OCI-LY1 (cell line): ENCODE results near the gene FAM222B.

ENCODE experiments used
- H2AFZ ChIP-seq: fragments of 200-600 bp; sonication (generic), shearing (Covaris generic); 2 replicates; pipeline ENCODE4 v1.6.0; 2014; ENCODE audit warnings: antibody characterized with exemption, mild to moderate bottlenecking, low read length
- H3F3A ChIP-seq: fragments of 200-600 bp; sonication (generic), shearing (Covaris generic); 2 replicates; pipeline ENCODE4 v1.6.0; 2014; ENCODE audit warnings: mild to moderate bottlenecking, antibody characterized with exemption, low read length, moderate library complexity; ENCODE audit not compliant: insufficient read depth
- H3K27ac ChIP-seq: fragments of 200-600 bp; sonication (generic); 2 replicates; pipeline ENCODE4 v1.5.1; 2014; ENCODE audit warnings: low read length, mixed run types, mild to moderate bottlenecking, low read depth; ENCODE audit not compliant: poor library complexity, severe bottlenecking
- H3K27me3 ChIP-seq: fragments of 200-600 bp; sonication (generic); 2 replicates; pipeline ENCODE4 v1.6.0; 2014; ENCODE audit warnings: antibody characterized with exemption, mild to moderate bottlenecking, low read length, moderate library complexity; ENCODE audit not compliant: insufficient read depth
- H3K36me3 ChIP-seq: fragments of 200-600 bp; sonication (generic); 2 replicates; pipeline ENCODE4 v1.6.1; 2014; ENCODE audit warnings: mild to moderate bottlenecking, antibody characterized with exemption, low read length, moderate library complexity, mixed read lengths; ENCODE audit not compliant: insufficient read depth
- H3K4me1 ChIP-seq: fragments of 200-600 bp; sonication (generic); 2 replicates; pipeline ENCODE4 v1.5.1; 2014; ENCODE audit warnings: mild to moderate bottlenecking, low read length, moderate library complexity; ENCODE audit not compliant: insufficient read depth, severe bottlenecking
- H3K4me2 ChIP-seq: fragments of 200-600 bp; sonication (generic), shearing (Covaris generic); 2 replicates; pipeline ENCODE4 v1.6.1; 2014; ENCODE audit warnings: low read length
- H3K4me3 ChIP-seq: fragments of 200-600 bp; sonication (generic); 2 replicates; pipeline ENCODE4 v1.5.1; 2014; ENCODE audit warnings: low read length, low read depth, mild to moderate bottlenecking, mixed read lengths; ENCODE audit not compliant: poor library complexity, severe bottlenecking
- H3K79me2 ChIP-seq: fragments of 200-600 bp; shearing (Covaris generic); 2 replicates; pipeline ENCODE4 v1.6.1; 2016; ENCODE audit warnings: mixed run types, low read length, mixed read lengths; ENCODE audit not compliant: insufficient read depth
- H3K9ac ChIP-seq: fragments of 200-600 bp; sonication (generic), shearing (Covaris generic); 2 replicates; pipeline ENCODE4 v1.6.1; 2014; ENCODE audit warnings: mild to moderate bottlenecking, low read length, mixed read lengths
- H3K9me2 ChIP-seq: fragments of 200-600 bp; sonication (generic), shearing (Covaris generic); 2 replicates; pipeline ENCODE4 v1.6.1; 2014; ENCODE audit warnings: low read depth, mild to moderate bottlenecking, low read length, mixed read lengths
- H3K9me3 ChIP-seq: fragments of 200-600 bp; shearing (Covaris generic); 2 replicates; pipeline ENCODE4 v1.6.1; 2014; ENCODE audit warnings: low read length, mixed read lengths
- H4K20me1 ChIP-seq: fragments of 200-600 bp; sonication (generic), shearing (Covaris generic); 2 replicates; pipeline ENCODE4 v1.6.0; 2016; ENCODE audit warnings: mild to moderate bottlenecking, low read length; ENCODE audit not compliant: insufficient read depth
- CTCF ChIP-seq: fragments of 200-600 bp; sonication (generic), shearing (Covaris generic); IDR thresholded peaks from 2 replicates; pipeline ENCODE4 v1.5.1; 2017; ENCODE audit warnings: mild to moderate bottlenecking, antibody characterized with exemption, low read length, moderate library complexity, mixed read lengths
- EZH2 ChIP-seq: fragments of 200-600 bp; sonication (generic), shearing (Covaris generic); IDR thresholded peaks from 2 replicates; pipeline ENCODE4 v1.8.0; 2017; ENCODE audit warnings: borderline replicate concordance, mixed run types, mild to moderate bottlenecking, antibody characterized with exemption, low read length, moderate library complexity, mixed read lengths

FAM222B gene

GRCh38 chr17:28857905-28858800 is 15.6 kb upstream of the FAM222B start:
- TF ChIP-seq CTCF (no peak), EZH2 (no peak)
- Histone ChIP-seq H2AFZ (no peak overlapping the region), H3K4me1 (peaks cover 14% of the 10 kb centered on the region), H3K79me2 (no peaks in the 10 kb centered on the region; the same call in 1 of the 2 replicates), H3F3A (no peaks in the 10 kb centered on the region), H3K9ac (no peak overlapping the region), H3K36me3 (peaks cover 29% of the 10 kb centered on the region), H3K9me2 (no peaks in the 10 kb centered on the region), H3K27me3 (no peaks in the 10 kb centered on the region), H4K20me1 (no peaks in the 10 kb centered on the region), H3K4me2 (no peak overlapping the region), H3K9me3 (no peaks in the 10 kb centered on the region), H3K4me3 (no peak overlapping the region), H3K27ac (no peak overlapping the region)

- H3K4me1 ChIP-seq = peaks cover 14% of the 10 kb centered on the region
- H3K4me2 ChIP-seq = peak overlapping the region; percentile 95
- no peaks in the 10 kb centered on the region for H3K27me3 ChIP-seq
- no peak for TF ChIP-seq CTCF
- TF ChIP-seq EZH2 = no peak
- H3K9me3 ChIP-seq = no peaks in the 10 kb centered on the region
- no peaks in the 10 kb centered on the region for H4K20me1 ChIP-seq
- H3K9ac ChIP-seq = no peak overlapping the region
- H3K79me2 ChIP-seq = no peaks in the 10 kb centered on the region; the same call in 1 of the 2 replicates
- H3K4me3 ChIP-seq = peak overlapping the region; percentile 92
- peaks cover 29% of the 10 kb centered on the region for H3K36me3 ChIP-seq
- no peak overlapping the region for H2AFZ ChIP-seq
- no peak overlapping the region for H3K27ac ChIP-seq
- no peaks in the 10 kb centered on the region for H3F3A ChIP-seq
- no peaks in the 10 kb centered on the region for H3K9me2 ChIP-seq
Measured at GRCh38 chr17:28856028-28856574, 13.5 kb upstream of the FAM222B start.

GRCh38 chr17:28855336-28855679 is 12.7 kb upstream of the FAM222B start:
- Histone ChIP-seq H3K36me3 (peaks cover 25% of the 10 kb centered on the region), H3K9me3 (no peaks in the 10 kb centered on the region), H3K9ac (peak overlapping the region; percentile 90), H3K27me3 (no peaks in the 10 kb centered on the region), H3K4me2 (peak overlapping the region; percentile 95), H3K4me1 (peaks cover 15% of the 10 kb centered on the region), H2AFZ (no peak overlapping the region), H3K79me2 (no peaks in the 10 kb centered on the region; the same call in 1 of the 2 replicates), H3K4me3 (peak overlapping the region; percentile 92), H3F3A (no peaks in the 10 kb centered on the region), H3K9me2 (no peaks in the 10 kb centered on the region), H3K27ac (peak overlapping the region; percentile 43), H4K20me1 (no peaks in the 10 kb centered on the region)
- TF ChIP-seq EZH2 (no peak), CTCF (no peak)
